NCI-H1417 treated with DMSO at 0.1 percent for 48 hours (cell line): ENCODE measurements around the gene ZNF598.
"Not testable (repeated sequence)": the region's sequence is repeated elsewhere in the genome, so short reads cannot be mapped to it uniquely, and the experiment has no call there.

ENCODE experiments used
- DNase-seq: peaks from one replicate; lab custom pipeline; 2025; lab: John Stamatoyannopoulos, UW

ZNF598 gene

DNA sequence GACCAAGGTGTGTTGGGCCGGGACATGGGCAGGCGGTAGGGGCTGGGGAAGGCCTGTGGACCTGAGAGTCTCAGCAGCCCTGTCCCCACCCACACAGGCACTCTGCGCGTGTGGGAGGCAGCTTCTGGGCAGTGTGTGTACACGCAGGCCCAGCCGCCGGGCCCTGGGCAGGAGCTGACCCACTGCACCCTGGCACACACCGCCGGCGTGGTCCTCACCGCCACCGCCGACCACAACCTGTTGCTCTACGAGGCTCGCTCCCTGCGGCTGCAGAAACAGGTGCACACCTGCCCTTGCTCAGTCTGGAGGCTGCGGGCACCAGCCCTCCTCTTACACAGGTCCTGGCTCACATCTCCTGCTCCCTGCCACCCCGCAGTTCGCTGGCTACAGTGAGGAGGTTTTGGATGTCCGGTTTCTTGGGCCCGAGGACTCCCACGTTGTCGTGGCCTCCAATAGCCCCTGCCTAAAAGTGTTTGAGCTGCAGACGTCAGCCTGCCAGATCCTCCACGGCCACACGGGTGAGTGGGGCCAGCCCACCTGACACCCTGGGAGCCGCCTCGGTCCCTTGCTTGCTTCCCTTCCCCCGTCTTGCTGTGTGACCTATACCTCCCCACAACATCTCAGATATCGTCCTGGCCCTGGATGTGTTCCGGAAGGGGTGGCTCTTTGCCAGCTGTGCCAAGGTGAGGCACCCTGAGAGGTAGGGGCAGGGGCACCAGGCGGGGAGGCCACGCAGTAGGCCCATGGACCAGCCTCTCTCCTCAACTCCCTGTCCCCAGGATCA, 34.0 kb downstream of the ZNF598 start:
- no peak for DNase-seq

GRCh38 chr16:1974157-1975070, 35.2 kb downstream of the ZNF598 start:
- no peak for DNase-seq

GRCh38 chr16:1973461-1974156, 36.0 kb downstream of the ZNF598 start:
- DNase-seq, result no peak

DNA sequence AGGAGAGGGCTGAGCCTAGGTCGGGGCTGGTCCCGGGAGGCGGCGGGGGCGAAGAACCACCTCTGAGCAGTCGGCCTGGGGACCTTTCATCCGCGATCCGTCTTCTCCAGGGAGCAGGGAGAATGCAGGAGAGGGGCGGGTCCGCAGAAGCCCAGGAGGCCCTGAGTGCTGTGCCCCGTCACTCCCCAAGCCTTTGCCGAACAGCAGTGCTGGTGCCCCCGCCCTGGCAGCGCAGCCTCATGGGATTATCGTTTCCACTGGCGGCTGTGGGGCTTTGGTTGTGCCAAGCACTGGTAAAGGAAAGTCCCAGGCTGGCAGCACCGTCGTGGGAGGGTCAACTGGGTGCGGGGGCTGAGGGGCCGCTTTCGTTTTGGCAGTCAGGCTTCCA, 37.1 kb downstream of the ZNF598 start:
- no peak for DNase-seq

DNA sequence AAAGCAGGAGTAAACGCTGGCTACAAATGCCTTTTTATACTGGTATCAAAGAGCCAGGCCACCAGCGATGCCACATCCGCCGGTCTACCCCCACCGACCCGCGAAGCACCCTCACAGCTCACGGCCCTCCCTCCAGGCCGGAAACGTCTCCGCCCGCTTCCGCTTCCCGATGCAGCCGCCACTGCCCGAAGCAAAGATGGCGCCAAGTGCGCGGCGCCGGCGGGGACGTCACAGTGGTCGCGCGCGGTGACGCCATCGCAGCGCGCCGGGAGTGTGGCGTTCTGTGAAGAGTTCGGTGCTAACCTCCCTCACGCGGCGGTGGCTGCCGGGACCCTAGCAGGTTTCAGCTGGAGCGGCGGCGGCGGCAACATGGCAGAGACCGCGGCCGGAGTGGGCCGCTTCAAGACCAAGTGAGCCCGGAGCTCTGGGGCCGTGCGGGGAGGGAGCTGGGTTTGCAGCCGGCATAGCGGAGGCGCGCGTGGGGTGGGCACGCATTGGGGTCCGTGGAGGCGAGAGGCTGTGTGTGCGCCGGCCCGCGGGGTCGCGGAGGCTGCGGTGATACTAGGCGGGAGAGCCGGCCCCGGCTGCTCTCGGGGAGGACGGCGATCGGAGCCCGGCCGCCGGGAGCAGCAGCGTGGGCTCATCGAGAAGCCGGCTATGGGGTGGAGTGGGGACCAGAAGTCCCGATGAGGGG, 37.7 kb downstream of the ZNF598 start, which contains the start of gene TBL3:
Gene TBL3, plus strand, starts transcription at position 258 of the 694 bp plus-strand sequence. Its CDS starts 112 bp downstream, at position 370.
- peak; percentile 59 for DNase-seq

GRCh38 chr16:1968146-1968953, 41.3 kb downstream of the ZNF598 start:
- DNase-seq, result no peak

DNA sequence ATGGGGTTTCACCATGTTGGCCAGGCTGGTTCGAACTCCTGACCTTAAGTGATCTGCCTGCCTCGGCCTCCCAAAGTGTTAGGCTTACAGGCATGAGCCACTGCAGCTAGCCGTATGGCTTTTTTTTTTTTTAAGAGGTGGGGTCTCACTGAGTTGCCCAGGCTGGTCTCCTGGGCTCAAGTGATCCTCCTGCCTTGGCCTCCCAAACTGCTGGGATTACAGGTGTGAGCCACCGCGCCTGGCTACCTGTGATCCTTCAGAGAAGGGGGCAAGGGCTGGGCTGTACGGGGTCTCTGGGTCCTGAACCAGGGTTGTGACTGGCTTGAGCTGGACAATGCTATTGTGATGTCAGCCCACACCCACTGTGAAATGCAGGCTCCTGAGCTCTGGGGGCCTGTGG, 43.2 kb downstream of the ZNF598 start, which contains the start of gene RNF151:
Gene RNF151, plus strand, starts transcription at position 397 of the 400 bp plus-strand sequence. CDS start 26 bp downstream, outside the sequence.
- DNase-seq, result no peak

DNA sequence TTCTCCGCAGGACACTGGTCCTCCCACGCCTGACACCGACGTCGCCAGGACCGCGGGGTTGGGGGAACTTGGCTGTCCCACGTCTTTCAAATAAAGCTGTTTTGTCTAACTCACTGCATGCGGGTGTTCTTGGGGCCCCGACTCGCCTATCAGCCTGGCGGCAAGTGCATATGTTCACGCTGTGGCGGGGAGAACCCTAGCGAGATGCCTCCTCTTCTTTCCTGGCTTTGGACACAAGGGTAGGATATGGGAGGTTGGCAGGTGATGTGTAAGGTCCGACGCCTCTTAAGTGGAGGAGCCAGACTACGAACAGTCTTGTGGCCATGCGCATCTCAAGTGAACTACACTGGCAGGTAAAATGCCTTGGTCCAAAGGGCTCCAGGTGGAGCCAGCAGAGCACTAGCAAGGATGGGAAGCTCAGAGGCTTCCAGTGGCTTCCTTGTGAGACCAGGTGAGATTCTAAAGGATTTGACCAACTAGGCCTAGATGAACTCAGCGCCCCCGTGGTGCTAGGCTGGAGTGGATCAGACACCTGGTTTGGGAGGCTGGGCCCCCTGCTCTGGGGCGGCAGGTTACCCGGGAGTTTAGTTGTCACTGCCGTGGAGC, 44.1 kb downstream of the ZNF598 start:
- no peak for DNase-seq

- DNase-seq, result peak; percentile 97
These were observed 44.9 kb downstream of the ZNF598 start, which contains the start of gene RPS2 for GRCh38 chr16:1964506-1965395. Gene RPS2, minus strand, starts transcription at chr16:1964826. Its CDS starts 201 bp downstream, at chr16:1964625.

GRCh38 chr16:1963806-1964505, 45.7 kb downstream of the ZNF598 start:
- DNase-seq, result no peak

GRCh38 chr16:1962161-1963153, 47.2 kb downstream of the ZNF598 start:
- not testable (repeated sequence) for DNase-seq

DNA sequence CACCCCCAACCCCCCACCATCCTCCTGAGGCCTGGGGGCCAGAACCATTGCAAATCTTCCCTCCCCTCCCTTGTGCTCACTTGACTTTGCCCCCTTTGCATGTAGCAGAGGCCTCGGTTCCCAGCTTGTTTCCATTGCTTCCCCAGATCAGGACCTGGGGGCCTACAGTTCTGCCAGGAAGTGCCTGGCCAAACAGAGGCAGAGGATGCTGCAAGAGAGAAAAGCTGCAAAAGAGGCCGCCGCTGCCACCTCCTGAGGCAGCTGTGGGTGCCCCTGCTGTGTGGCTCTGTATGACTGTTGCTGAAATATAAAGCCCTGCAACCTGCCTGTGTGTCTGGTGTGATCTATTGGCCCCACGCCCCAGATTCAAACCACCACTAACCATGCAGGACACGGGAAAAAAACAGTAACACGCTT, 48.0 kb downstream of the ZNF598 start:
- DNase-seq, result no peak

DNA sequence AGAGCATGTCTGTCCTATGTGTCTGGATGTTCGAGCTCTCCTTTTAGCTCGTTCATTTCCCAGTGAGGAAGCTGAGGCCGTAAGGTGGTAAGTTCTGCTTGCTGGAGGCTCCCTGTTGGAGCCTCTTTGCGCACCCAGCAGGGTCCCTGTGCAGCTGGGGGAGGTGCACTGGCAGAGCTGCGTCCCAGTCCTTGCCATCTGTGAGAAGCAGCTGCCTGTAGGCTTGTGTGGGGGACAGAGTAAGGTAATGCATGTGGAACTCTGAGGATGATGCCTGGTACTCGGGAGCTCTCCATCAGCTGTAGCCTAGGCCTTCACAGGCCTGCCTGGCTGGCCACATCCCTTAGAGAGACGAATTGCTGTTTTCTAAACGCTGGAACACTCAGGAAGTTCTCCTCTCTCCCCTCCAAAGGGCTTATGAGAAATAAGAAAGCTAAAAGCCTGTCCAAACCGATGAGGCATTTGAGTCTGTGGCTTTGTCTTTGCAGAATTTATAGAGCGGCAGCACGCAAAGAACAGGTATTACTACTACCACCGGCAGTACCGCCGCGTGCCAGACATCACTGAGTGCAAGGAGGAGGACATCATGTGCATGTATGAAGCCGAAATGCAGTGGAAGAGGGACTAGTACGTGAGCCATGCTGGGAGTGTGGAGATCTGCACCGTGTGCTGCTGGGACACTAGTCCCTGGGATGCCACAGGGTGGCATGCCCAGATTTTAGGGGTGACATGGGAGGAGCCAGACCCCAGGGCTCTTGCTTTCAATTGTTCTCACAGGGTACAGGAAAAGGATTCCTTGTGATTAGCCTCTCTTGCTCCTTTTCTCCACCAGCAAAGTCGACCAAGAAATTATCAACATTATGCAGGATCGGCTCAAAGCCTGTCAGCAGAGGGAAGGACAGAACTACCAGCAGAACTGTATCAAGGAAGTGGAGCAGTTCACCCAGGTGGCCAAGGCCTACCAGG, 48.7 kb downstream of the ZNF598 start:
- no peak for DNase-seq

- DNase-seq, result no peak
These were observed 50.2 kb downstream of the ZNF598 start, which contains the start of gene NDUFB10 for GRCh38 chr16:1959269-1960039. Gene NDUFB10, plus strand, starts transcription at chr16:1959538. Its CDS starts 87 bp downstream, at chr16:1959625.

DNA sequence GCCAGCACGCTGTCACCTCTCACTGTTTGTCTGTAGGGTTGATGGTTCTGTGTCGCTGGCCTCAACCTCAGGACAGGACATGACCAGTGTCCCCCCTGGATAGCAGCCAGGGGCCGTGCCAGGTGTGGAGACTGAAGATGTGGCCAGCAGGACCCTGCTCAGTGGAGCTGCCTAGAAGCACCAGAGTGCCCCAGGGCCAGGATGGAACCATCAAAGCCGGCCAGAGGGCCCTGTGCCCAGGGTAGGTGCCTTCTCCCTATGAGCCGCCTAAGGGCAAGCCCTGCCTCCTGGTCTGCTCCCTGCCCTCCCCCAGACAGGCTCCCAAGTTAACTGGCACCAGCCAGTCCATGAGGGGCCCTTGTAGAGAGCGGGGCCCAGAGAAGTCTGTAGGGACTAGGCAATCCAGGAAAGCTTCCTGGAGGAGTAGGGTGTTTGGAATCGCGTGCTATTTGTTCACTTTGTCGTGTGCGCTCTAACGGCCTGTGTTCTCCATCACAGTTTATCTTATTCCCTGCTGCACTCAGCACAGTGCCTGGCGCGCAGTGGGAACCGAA, 50.8 kb downstream of the ZNF598 start:
- no peak for DNase-seq
